Measurements from ENCODE around the gene AMPD3. TPM values are rescaled to one million over a fixed set of nuclear protein-coding genes. Genes with fewer than 3 reads are reported as not detected.

Gene AMPD3
- total and polyA plus RNA-seq, 2 donors (not counting 3 experiments of a cell fraction or from before 2014, with no cell fraction given): 1.4 to 2.5 TPM

DNA sequence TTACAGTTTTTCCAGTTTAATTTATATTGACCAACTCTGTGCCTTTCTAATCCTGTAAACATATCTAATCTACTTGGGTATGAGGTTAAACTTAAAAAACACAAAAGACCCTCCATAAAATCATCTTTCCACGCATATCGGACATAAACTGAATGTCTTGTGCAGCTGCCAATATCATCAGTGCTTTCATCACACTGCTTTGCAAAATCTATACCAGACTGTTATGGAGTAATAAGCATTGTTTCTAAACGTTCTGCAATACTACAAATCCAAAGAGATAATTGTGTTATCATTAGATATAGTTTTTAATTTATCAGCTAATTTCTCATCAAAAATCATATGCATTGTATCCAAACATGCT is 36.1 kb upstream of the AMPD3 start:
- ChIA-PET CTCF (interaction anchor here (0.8 to 1.6 kb wide), 4 partner anchors 10 to 96 kb away, joined by 3 to 4 read pairs (median 3); no protein-coding TSS in a partner anchor), POLR2A (no interaction called here)
- Histone ChIP-seq H3K4me2 (ENCODE audit: insufficient read depth, low read length) (no peak overlapping the region), H3K9me1 (replicated peaks; ENCODE audit: control insufficient read depth, extremely low read depth, insufficient read depth, low read length) (no peaks in the 10 kb centered on the region), H3K9me3 (replicated peaks; ENCODE audit: control insufficient read depth, insufficient read depth, low read length) (no peaks in the 10 kb centered on the region), H3K9ac (replicated peaks; ENCODE audit: extremely low read depth, insufficient read depth, low read length) (no peak overlapping the region), H2AFZ (ENCODE audit: low read depth, low read length) (no peak overlapping the region), H3K79me2 (ENCODE audit: control insufficient read depth, insufficient read depth, low read length) (no peaks in the 10 kb centered on the region), H4K20me1 (replicated peaks; ENCODE audit: control insufficient read depth, extremely low read depth, insufficient read depth, low read length) (no peaks in the 10 kb centered on the region), H3K27ac (ENCODE audit: insufficient read depth, low read depth, low read length) (no peak overlapping the region), H3K4me1 (ENCODE audit: control insufficient read depth, extremely low read depth, insufficient read depth, low read length) (peaks cover 10% of the 10 kb centered on the region), H3K36me3 (ENCODE audit: control insufficient read depth in 2 of 2, extremely low read depth in 1 of 2, insufficient read depth in 2 of 2, low read length in 2 of 2) (no peaks in the 10 kb centered on the region), H3K27me3 (ENCODE audit: control insufficient read depth in 2 of 2, insufficient read depth in 2 of 2, low read length in 2 of 2) (peaks cover 2 to 5% of the 10 kb centered on the region in 2 experiments), H3K4me3 (replicated peaks in 1 of 3; ENCODE audit: insufficient read depth in 1 of 3, low read depth in 1 of 3, low read length in 3 of 3) (no peak overlapping the region)
- dilution Hi-C loops (cut with MboI; ENCODE audit: extremely low pct_ligation_motif_present, low sequenced_read_pairs) (no loop called here), intact Hi-C loops (cut with micrococcal nuclease) (no loop called here)
- FAIRE-seq: no peak
- BruUV-seq (replicated peaks): no TSS peak
- TF ChIP-seq GATA2 (IDR thresholded peaks at IDR 0.05; ENCODE audit: insufficient read depth, insufficient read length, low read depth, low read length) (no peak), POLR2A (IDR thresholded peaks at IDR 0.05; ENCODE audit: low read depth, low read length) (no peak), POLR2AphosphoS5 (IDR thresholded peaks at IDR 0.05; ENCODE audit: insufficient read depth, low read depth, low read length) (no peak), MYC (IDR thresholded peaks at IDR 0.05; ENCODE audit: low read depth, low read length) (no peak), JUN (IDR thresholded peaks at IDR 0.05; ENCODE audit: borderline replicate concordance, insufficient read depth, insufficient read length, low read depth) (no peak), EZH2 (IDR thresholded peaks at IDR 0.05; ENCODE audit: borderline replicate concordance, low read depth, low read length, severe bottlenecking) (no peak), FOS (IDR thresholded peaks at IDR 0.05; ENCODE audit: borderline replicate concordance, insufficient read depth, low read length) (no peak)
- TF ChIP-seq, protein P1, sequence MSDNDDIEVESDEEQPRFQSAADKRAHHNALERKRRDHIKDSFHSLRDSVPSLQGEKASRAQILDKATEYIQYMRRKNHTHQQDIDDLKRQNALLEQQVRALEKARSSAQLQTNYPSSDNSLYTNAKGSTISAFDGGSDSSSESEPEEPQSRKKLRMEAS (IDR thresholded peaks at IDR 0.05; ENCODE audit: insufficient read depth, insufficient read length): no peak
- TF ChIP-seq, protein P2, sequence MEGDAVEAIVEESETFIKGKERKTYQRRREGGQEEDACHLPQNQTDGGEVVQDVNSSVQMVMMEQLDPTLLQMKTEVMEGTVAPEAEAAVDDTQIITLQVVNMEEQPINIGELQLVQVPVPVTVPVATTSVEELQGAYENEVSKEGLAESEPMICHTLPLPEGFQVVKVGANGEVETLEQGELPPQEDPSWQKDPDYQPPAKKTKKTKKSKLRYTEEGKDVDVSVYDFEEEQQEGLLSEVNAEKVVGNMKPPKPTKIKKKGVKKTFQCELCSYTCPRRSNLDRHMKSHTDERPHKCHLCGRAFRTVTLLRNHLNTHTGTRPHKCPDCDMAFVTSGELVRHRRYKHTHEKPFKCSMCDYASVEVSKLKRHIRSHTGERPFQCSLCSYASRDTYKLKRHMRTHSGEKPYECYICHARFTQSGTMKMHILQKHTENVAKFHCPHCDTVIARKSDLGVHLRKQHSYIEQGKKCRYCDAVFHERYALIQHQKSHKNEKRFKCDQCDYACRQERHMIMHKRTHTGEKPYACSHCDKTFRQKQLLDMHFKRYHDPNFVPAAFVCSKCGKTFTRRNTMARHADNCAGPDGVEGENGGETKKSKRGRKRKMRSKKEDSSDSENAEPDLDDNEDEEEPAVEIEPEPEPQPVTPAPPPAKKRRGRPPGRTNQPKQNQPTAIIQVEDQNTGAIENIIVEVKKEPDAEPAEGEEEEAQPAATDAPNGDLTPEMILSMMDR (IDR thresholded peaks at IDR 0.05; ENCODE audit: extremely low read depth in 1 of 2, insufficient read depth in 1 of 2, low read depth in 1 of 2, low read length in 2 of 2): no peak
- DNase-seq (ENCODE audit: low read depth, low spot score): no peak

All from endothelial cell of umbilical vein (primary cell).